Ovary (tissue), 9 donors: ENCODE results near the gene PIP5K1B. TPM values are rescaled to one million over a fixed set of nuclear protein-coding genes. Genes with fewer than 3 reads are reported as not detected.

Experiments
- DNase-seq, 5 donors: peaks; one replicate each; pipeline ENCODE4 v3.0.0-alpha.2; 2019 to 2020
- H3K27ac ChIP-seq, 2 donors: fragments of 200-600 bp; one replicate each; pipeline versions ENCODE4 v1.5.1 to v1.8.0; 2019 to 2022
- H3K27me3 ChIP-seq: fragments of 200-600 bp; one replicate; pipeline ENCODE4 v1.8.0; 2022
- H3K36me3 ChIP-seq: fragments of 200-600 bp; sonication (generic); one replicate; pipeline ENCODE4 v1.5.1; 2019
- H3K4me1 ChIP-seq: one replicate; pipeline ENCODE4 v1.8.1; 2013; ENCODE audit warnings: mild to moderate bottlenecking, moderate library complexity; ENCODE audit not compliant: insufficient read depth
- H3K4me3 ChIP-seq: fragments of 200-600 bp; sonication (generic); one replicate; pipeline ENCODE4 v1.5.1; 2017
- H3K9me3 ChIP-seq, 2 donors: fragments of 200-600 bp in 1 of 2; sonication (generic) in 1 of 2; one replicate each; pipeline versions ENCODE4 v1.5.1 to v1.8.1; 2013 to 2019; ENCODE audit warnings: mild to moderate bottlenecking in 1 of 2, moderate library complexity in 1 of 2
- EP300 ChIP-seq: sonication (generic); formaldehyde crosslinking; IDR thresholded peaks from one replicate; pipeline ENCODE4 v1.6.1; 2017; ENCODE audit warnings: antibody characterized with exemption
- POLR2A ChIP-seq: fragments of 450-650 bp; IDR thresholded peaks from one replicate; pipeline ENCODE4 v1.6.1; 2017; ENCODE audit warnings: antibody characterized with exemption, mild to moderate bottlenecking, moderate library complexity
- WGBS, 3 donors: extraction: QIAGEN DNeasy Blood & Tissue Kit in 1 of 3; methylation state at CpG; one replicate each; pipeline versions ENCODE4 v1.1.5 to v1.1.7; 2013 to 2017; 5-methylcytosine and 5-hydroxymethylcytosine counted together
- intact Hi-C, 4 donors: fragments of 100-400 bp; cut with DNase I; formaldehyde crosslinking; loops; one replicate each; pipeline versions ENCODE4 v1.11.0 to v1.15.1; 2022 to 2023
- polyA plus RNA-seq, 2 donors: library from polyadenylated mRNA; stranded (reverse); fragments of 200-250 nt in 1 of 2; fragments of 350-450 nt in 1 of 2; fragmentation: Illumina TruSeq in 1 of 2; extraction: RNeasy Lipid Tissue Mini Kit (QIAGEN cat#74804) in 1 of 2; gene quantifications; one replicate each; pipeline ENCODE4 v1.2.3, GENCODE V29; 2013 to 2014
- total RNA-seq, 7 donors: library from RNA; depleted of rRNA in 2 of 7; stranded (reverse); fragments of >200 nt in 2 of 7; fragmentation: NEBNext Ultra II Directional in 3 of 7; extraction: Animal tissue kit (Norgen Biotek cat#: 25700) in 3 of 7; gene quantifications; one replicate each; pipeline versions ENCODE4 v1.1.0 to v1.2.4, GENCODE V29; 2016 to 2023
- TF ChIP-seq, protein P1 (sequence below), 3 donors: fragments of 450-650 bp in 2 of 3; fragments of 200-600 bp in 1 of 3; IDR thresholded peaks; one replicate each; pipeline versions ENCODE4 v1.5.1 to v1.8.0; 2016 to 2022; ENCODE audit warnings: antibody characterized with exemption in 3 of 3, mild to moderate bottlenecking in 1 of 3
- donor health status: DM: no; HTN: no; CAD: no; lungs with moderate emphysema.
- donor health status: DM: no; HTN: no; CAD: no.
- donor health status: Bipolar disorder and iron deficiency.
- donor health status: DM: yes; HTN: yes; CAD: no.
- donor health status: DM: no; HTN: no; CAD: no.
- donor health status: DM: yes; HTN: yes; CAD: no.

The PIP5K1B gene
- total and polyA plus RNA-seq, 9 donors, result 0.36 to 3.4 (median 1.0) TPM

DNA sequence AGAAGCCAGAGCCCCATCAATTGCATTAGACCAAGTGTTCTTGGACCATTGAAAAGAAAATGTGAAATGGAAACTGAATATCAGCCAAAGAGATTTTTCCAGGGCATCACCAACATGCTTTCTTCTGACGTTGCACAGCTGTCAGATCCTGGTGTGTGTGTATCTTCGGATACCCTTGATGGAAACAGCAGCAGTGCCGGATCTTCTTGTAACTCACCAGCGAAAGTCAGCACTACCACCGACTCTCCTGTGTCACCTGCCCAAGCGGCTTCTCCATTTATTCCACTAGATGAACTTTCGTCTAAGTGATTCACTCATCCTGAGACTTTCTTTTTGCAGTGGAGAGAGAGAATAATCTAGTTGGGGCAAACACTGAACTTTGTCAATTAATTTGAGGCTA, 75.7 kb downstream of the PIP5K1B start:
- Histone ChIP-seq H3K36me3 (no peaks in the 10 kb centered on the region), H3K27ac (no peak overlapping the region), H3K4me1 (peaks cover 9% of the 10 kb centered on the region), H3K9me3 (no peaks in the 10 kb centered on the region), H3K4me3 (peak overlapping the region; percentile 83), H3K27me3 (no peaks in the 10 kb centered on the region)
- intact Hi-C loops, result no loop called here
- no peak for TF ChIP-seq EP300
- no peak for TF ChIP-seq POLR2A
- TF ChIP-seq, protein P1, sequence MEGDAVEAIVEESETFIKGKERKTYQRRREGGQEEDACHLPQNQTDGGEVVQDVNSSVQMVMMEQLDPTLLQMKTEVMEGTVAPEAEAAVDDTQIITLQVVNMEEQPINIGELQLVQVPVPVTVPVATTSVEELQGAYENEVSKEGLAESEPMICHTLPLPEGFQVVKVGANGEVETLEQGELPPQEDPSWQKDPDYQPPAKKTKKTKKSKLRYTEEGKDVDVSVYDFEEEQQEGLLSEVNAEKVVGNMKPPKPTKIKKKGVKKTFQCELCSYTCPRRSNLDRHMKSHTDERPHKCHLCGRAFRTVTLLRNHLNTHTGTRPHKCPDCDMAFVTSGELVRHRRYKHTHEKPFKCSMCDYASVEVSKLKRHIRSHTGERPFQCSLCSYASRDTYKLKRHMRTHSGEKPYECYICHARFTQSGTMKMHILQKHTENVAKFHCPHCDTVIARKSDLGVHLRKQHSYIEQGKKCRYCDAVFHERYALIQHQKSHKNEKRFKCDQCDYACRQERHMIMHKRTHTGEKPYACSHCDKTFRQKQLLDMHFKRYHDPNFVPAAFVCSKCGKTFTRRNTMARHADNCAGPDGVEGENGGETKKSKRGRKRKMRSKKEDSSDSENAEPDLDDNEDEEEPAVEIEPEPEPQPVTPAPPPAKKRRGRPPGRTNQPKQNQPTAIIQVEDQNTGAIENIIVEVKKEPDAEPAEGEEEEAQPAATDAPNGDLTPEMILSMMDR (IDR thresholded peaks at IDR 0.05), result no peak
- no peak for DNase-seq
- WGBS, 3 donors, result 5 to 7% (median 6%) methylated on average over 7 of the region's 7 CpGs

DNA sequence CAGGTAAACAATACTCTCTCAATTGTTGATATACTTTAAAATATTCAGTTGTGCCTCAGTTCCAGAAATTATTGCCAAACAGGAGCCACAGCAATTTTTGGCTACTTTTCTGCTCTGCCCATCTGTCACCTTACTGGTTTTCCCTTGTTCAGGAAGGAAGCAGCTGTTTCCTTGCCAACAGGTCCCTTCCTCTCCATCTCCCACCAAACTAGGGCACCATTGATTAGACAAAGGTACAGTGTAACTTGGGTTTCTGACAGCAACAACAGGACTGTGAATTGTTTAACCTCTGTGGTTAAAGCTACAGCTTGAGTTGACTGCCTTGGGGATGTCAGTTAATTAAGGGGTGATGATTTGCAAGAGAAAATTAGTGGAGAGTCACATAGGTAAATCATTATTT, 76.9 kb downstream of the PIP5K1B start:
- Histone ChIP-seq H3K36me3 (no peaks in the 10 kb centered on the region), H3K27ac (no peak overlapping the region), H3K4me1 (peaks cover 9% of the 10 kb centered on the region), H3K4me3 (no peak overlapping the region), H3K27me3 (no peaks in the 10 kb centered on the region), H3K9me3 (no peaks in the 10 kb centered on the region)
- TF ChIP-seq EP300 (no peak), POLR2A (no peak)
- TF ChIP-seq, protein P1 (IDR thresholded peaks at IDR 0.05), result no peak
- no peak for DNase-seq
- intact Hi-C loops, result no loop called here

DNA sequence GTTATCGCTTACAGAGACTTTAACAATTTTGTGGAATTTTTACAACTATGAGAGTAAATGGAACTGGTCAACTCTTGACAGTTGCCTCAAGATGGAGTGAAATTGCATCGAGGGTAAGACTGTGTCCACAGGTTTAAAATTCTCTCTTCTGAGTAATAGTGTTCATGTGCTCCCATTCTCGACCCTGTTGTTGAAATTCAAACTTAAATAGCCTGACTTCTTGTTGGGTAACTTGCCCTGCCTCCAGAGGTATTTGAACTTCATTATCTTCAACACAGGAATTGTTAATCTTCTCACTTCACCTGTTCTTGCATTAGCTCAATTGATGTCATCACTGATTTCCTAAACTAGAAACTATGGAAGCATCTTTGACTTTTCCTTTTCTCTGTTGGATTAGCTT, 77.5 kb downstream of the PIP5K1B start:
- Histone ChIP-seq H3K4me1 (peaks cover 9% of the 10 kb centered on the region), H3K9me3 (no peaks in the 10 kb centered on the region), H3K36me3 (no peaks in the 10 kb centered on the region), H3K27ac (no peak overlapping the region), H3K27me3 (no peaks in the 10 kb centered on the region), H3K4me3 (no peak overlapping the region)
- no peak for DNase-seq
- intact Hi-C loops, result no loop called here
- TF ChIP-seq, protein P1 (IDR thresholded peaks at IDR 0.05), result no peak
- TF ChIP-seq POLR2A (no peak), EP300 (no peak)
- WGBS, 3 donors, result 84 to 92% (median 87%) methylated on average over 3 of the region's 3 CpGs

DNA sequence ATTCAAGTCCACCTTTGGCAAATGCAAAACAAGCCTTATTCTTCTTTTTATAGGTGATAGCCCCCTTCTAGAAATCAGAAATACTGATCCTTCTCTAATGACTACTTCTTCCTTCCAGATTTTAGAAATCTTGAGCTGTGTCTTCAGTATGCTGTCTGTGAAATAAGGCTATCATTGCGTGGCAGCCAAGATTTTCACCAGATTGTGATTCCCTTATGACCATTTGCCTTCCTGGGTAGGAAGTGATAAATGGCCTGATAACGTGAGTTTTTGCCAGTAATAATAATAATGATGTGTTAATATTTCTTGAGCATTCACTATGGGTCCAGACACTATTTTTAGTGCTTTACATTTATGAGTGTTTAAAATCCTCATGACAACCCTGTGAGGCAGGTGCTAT, 80.9 kb downstream of the PIP5K1B start:
- TF ChIP-seq, protein P1 (IDR thresholded peaks at IDR 0.05), result no peak
- TF ChIP-seq EP300 (no peak), POLR2A (no peak)
- no peaks in the 10 kb centered on the region for H3K9me3 ChIP-seq
- H3K4me3 ChIP-seq, result no peak overlapping the region
- H3K27ac ChIP-seq, result no peak overlapping the region
- DNase-seq, result no peak
- H3K36me3 ChIP-seq, result no peaks in the 10 kb centered on the region
- 58 to 75% (median 72%) methylated on average over 2 of the region's 2 CpGs for WGBS, 3 donors
- H3K4me1 ChIP-seq, result peaks cover 7% of the 10 kb centered on the region
- intact Hi-C loops, result no loop called here
- no peaks in the 10 kb centered on the region for H3K27me3 ChIP-seq

DNA sequence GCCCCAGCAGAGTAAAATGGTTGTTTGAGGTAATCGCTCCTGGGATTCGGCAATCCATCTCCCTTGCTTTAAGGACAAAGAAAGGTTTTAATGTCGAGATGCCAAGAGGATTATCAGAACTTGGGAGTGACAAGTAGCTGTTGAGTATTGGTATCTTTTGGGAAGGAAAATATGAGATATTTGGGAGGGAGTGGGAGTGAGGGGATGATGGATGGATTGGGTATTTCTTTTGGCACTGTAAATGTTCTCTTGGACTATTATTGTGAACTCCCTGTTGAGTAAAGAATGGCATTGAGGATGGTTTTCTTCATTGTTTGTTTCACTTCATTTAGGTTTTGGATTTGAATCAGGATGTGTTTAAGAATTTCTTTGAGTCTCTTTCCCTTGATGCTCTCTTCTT, 86.1 kb downstream of the PIP5K1B start:
- 80 to 92% (median 91%) methylated on average over 3 of the region's 3 CpGs for WGBS, 3 donors
- no peak for DNase-seq
- intact Hi-C loops, result no loop called here
- no peaks in the 10 kb centered on the region for H3K9me3 ChIP-seq
- no peaks in the 10 kb centered on the region for H3K36me3 ChIP-seq
- TF ChIP-seq, protein P1 (IDR thresholded peaks at IDR 0.05), result no peak
- TF ChIP-seq POLR2A (no peak), EP300 (no peak)
- H3K4me1 ChIP-seq, result no peaks in the 10 kb centered on the region
- H3K27ac ChIP-seq, result no peak overlapping the region
- no peak overlapping the region for H3K4me3 ChIP-seq
- no peaks in the 10 kb centered on the region for H3K27me3 ChIP-seq
